MM.1S (cell line): ENCODE data around the gene TOLLIP.

Source experiments
- DNase-seq: peaks from one replicate; pipeline ENCODE4 v3.0.0-alpha.2; 2015
- H2AFZ ChIP-seq: fragments of 300-600 bp; sonication (generic); 2 replicates; pipeline ENCODE4 v1.6.0; 2016; ENCODE audit warnings: antibody characterized with exemption, low read length
- H3F3A ChIP-seq: fragments of 300-600 bp; sonication (generic); 2 replicates; pipeline ENCODE4 v1.6.1; 2016; ENCODE audit warnings: mild to moderate bottlenecking, antibody characterized with exemption, low read length, moderate library complexity, mixed read lengths; ENCODE audit not compliant: insufficient read depth
- H3K27ac ChIP-seq: fragments of 300-600 bp; sonication (generic); 2 replicates; pipeline ENCODE4 v1.5.1; 2016; ENCODE audit warnings: mild to moderate bottlenecking, low read length
- H3K27me3 ChIP-seq: fragments of 300-600 bp; sonication (generic); replicated peaks from 2 replicates; pipeline ENCODE4 v1.6.0; 2016; ENCODE audit warnings: low read length; ENCODE audit not compliant: insufficient read depth
- H3K36me3 ChIP-seq: fragments of 300-600 bp; sonication (generic); replicated peaks from 2 replicates; pipeline ENCODE4 v1.6.1; 2016; ENCODE audit warnings: mild to moderate bottlenecking, low read length, mixed read lengths; ENCODE audit not compliant: insufficient read depth
- H3K4me1 ChIP-seq: fragments of 300-600 bp; sonication (generic); 2 replicates; pipeline ENCODE4 v1.6.1; 2016; ENCODE audit warnings: low read length, mixed read lengths
- H3K4me2 ChIP-seq: fragments of 300-600 bp; sonication (generic); 2 replicates; pipeline ENCODE4 v1.6.0; 2016; ENCODE audit warnings: low read depth, low read length
- H3K4me3 ChIP-seq: fragments of 300-600 bp; sonication (generic); 2 replicates; pipeline ENCODE4 v1.5.1; 2016; ENCODE audit warnings: low read length, mixed read lengths
- H3K79me2 ChIP-seq: fragments of 300-600 bp; sonication (generic); 2 replicates; pipeline ENCODE4 v1.6.1; 2016; ENCODE audit warnings: mixed run types, low read length, mixed read lengths
- H3K9ac ChIP-seq: fragments of 300-600 bp; sonication (generic); 2 replicates; pipeline ENCODE4 v1.6.1; 2016; ENCODE audit warnings: low read length, mixed read lengths
- H3K9me2 ChIP-seq: fragments of 300-600 bp; sonication (generic); replicated peaks from 2 replicates; pipeline ENCODE4 v1.6.1; 2016; ENCODE audit warnings: mild to moderate bottlenecking, low read length, mixed read lengths; ENCODE audit not compliant: insufficient read depth
- H3K9me3 ChIP-seq: fragments of 300-600 bp; sonication (generic); replicated peaks from 2 replicates; pipeline ENCODE4 v1.6.1; 2016; ENCODE audit warnings: mild to moderate bottlenecking, low read length, mixed read lengths; ENCODE audit not compliant: insufficient read depth
- H4K20me1 ChIP-seq: fragments of 300-600 bp; sonication (generic); 2 replicates; pipeline ENCODE4 v1.6.1; 2016; ENCODE audit warnings: mild to moderate bottlenecking, low read length, moderate library complexity, mixed read lengths; ENCODE audit not compliant: insufficient read depth
- EZH2 ChIP-seq: fragments of 300-600 bp; sonication (generic); optimal IDR thresholded peaks from 2 replicates; pipeline ENCODE3; 2017; ENCODE audit warnings: low read depth, mild to moderate bottlenecking, antibody characterized with exemption, low read length, mixed read lengths
- EZH2phosphoT487 ChIP-seq: fragments of 300-600 bp; sonication (generic); IDR thresholded peaks from 2 replicates; pipeline ENCODE4 v1.6.1; 2018; ENCODE audit warnings: antibody characterized with exemption, low read length
- TF ChIP-seq, protein P1 (sequence below): fragments of 300-600 bp; sonication (generic); IDR thresholded peaks from 2 replicates; pipeline ENCODE4 v1.5.1; 2016; ENCODE audit warnings: antibody characterized with exemption, low read length, mixed read lengths

The TOLLIP gene

GRCh38 chr11:1275021-1275420, 34.4 kb downstream of the TOLLIP start:
- TF ChIP-seq, protein P1, sequence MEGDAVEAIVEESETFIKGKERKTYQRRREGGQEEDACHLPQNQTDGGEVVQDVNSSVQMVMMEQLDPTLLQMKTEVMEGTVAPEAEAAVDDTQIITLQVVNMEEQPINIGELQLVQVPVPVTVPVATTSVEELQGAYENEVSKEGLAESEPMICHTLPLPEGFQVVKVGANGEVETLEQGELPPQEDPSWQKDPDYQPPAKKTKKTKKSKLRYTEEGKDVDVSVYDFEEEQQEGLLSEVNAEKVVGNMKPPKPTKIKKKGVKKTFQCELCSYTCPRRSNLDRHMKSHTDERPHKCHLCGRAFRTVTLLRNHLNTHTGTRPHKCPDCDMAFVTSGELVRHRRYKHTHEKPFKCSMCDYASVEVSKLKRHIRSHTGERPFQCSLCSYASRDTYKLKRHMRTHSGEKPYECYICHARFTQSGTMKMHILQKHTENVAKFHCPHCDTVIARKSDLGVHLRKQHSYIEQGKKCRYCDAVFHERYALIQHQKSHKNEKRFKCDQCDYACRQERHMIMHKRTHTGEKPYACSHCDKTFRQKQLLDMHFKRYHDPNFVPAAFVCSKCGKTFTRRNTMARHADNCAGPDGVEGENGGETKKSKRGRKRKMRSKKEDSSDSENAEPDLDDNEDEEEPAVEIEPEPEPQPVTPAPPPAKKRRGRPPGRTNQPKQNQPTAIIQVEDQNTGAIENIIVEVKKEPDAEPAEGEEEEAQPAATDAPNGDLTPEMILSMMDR: no peak
- TF ChIP-seq EZH2phosphoT487 (no peak), EZH2 (no peak)
- H3K4me3 ChIP-seq: no peak overlapping the region
- H3F3A ChIP-seq: no peaks in the 10 kb centered on the region
- H3K79me2 ChIP-seq: no peaks in the 10 kb centered on the region
- no peak for DNase-seq
- H3K9ac ChIP-seq: no peak overlapping the region
- no peaks in the 10 kb centered on the region for H3K9me2 ChIP-seq
- no peak overlapping the region for H3K27ac ChIP-seq
- no peaks in the 10 kb centered on the region for H3K4me1 ChIP-seq
- H3K36me3 ChIP-seq: no peaks in the 10 kb centered on the region
- H3K4me2 ChIP-seq: no peak overlapping the region
- no peak overlapping the region for H2AFZ ChIP-seq
- no peaks in the 10 kb centered on the region for H3K27me3 ChIP-seq
- H3K9me3 ChIP-seq: no peaks in the 10 kb centered on the region
- no peaks in the 10 kb centered on the region for H4K20me1 ChIP-seq

GRCh38 chr11:1274501-1274900, 34.9 kb downstream of the TOLLIP start:
- Histone ChIP-seq H2AFZ (no peak overlapping the region), H3K9me3 (no peaks in the 10 kb centered on the region), H3F3A (no peaks in the 10 kb centered on the region), H3K79me2 (no peaks in the 10 kb centered on the region), H3K9me2 (no peaks in the 10 kb centered on the region), H4K20me1 (no peaks in the 10 kb centered on the region), H3K4me2 (no peak overlapping the region), H3K4me3 (no peak overlapping the region), H3K27ac (no peak overlapping the region), H3K9ac (no peak overlapping the region), H3K27me3 (no peaks in the 10 kb centered on the region), H3K36me3 (no peaks in the 10 kb centered on the region), H3K4me1 (no peaks in the 10 kb centered on the region)
- no peak for DNase-seq
- TF ChIP-seq EZH2: no peak
- no peak for TF ChIP-seq EZH2phosphoT487
- TF ChIP-seq, protein P1: no peak

- Histone ChIP-seq H3K9ac (no peak overlapping the region), H3K4me1 (no peaks in the 10 kb centered on the region), H3K79me2 (no peaks in the 10 kb centered on the region), H3F3A (no peaks in the 10 kb centered on the region), H2AFZ (no peak overlapping the region), H3K9me3 (no peaks in the 10 kb centered on the region), H3K4me3 (no peak overlapping the region), H3K27me3 (no peaks in the 10 kb centered on the region), H3K36me3 (no peaks in the 10 kb centered on the region), H3K9me2 (no peaks in the 10 kb centered on the region), H4K20me1 (no peaks in the 10 kb centered on the region), H3K4me2 (no peak overlapping the region), H3K27ac (no peak overlapping the region)
- DNase-seq: no peak
- TF ChIP-seq, protein P1: no peak
- TF ChIP-seq EZH2phosphoT487 (no peak), EZH2 (no peak)
These were observed 36.9 kb downstream of the TOLLIP start for GRCh38 chr11:1272531-1272930.
